OCI-LY1 (cell line): Measurements from ENCODE around the gene SHROOM3.

Experiments
- CTCF ChIP-seq: fragments of 200-600 bp; sonication (generic), shearing (Covaris generic); IDR thresholded peaks from 2 replicates; pipeline ENCODE4 v1.5.1; 2017; ENCODE audit warnings: mild to moderate bottlenecking, antibody characterized with exemption, low read length, moderate library complexity, mixed read lengths
- EZH2 ChIP-seq: fragments of 200-600 bp; sonication (generic), shearing (Covaris generic); IDR thresholded peaks from 2 replicates; pipeline ENCODE4 v1.8.0; 2017; ENCODE audit warnings: borderline replicate concordance, mixed run types, mild to moderate bottlenecking, antibody characterized with exemption, low read length, moderate library complexity, mixed read lengths

GRCh38 chr4:76453232-76453631 is 18.2 kb downstream of the SHROOM3 start:
- TF ChIP-seq CTCF (no peak), EZH2 (no peak)
